ENCODE measurements around the gene DNAH6. TPM values are rescaled to one million over a fixed set of nuclear protein-coding genes. Genes with fewer than 3 reads are reported as not detected.

DNAH6 gene
- total and polyA plus RNA-seq, 2 of the 13 experiments (the other 11 are each of a cell fraction or from before 2014, with no cell fraction given), result 0.01 TPM; not detected in 1

- 0 out of 2 replicates have a peak, but pooled peaks have one; percentile 14 for TF ChIP-seq HNF1A (IDR thresholded peaks at IDR 0.05; ENCODE audit: low read depth)
- no peak for TF ChIP-seq HNF1A (CRISPR knock-in tag; IDR thresholded peaks at IDR 0.05; ENCODE audit: borderline replicate concordance)
- TF ChIP-seq CREB1 (IDR thresholded peaks at IDR 0.05), result no peak
- no peak for TF ChIP-seq CREB1 (CRISPR knock-in tag; IDR thresholded peaks at IDR 0.05)
- TF ChIP-seq ZNF546 (CRISPR knock-in tag; conservative IDR thresholded peaks at IDR 0.05), result no peak
- TF ChIP-seq ATF5 (CRISPR knock-in tag; IDR thresholded peaks at IDR 0.05; ENCODE audit: low read depth), result no peak
- TF ChIP-seq IRF2 (CRISPR knock-in tag; IDR thresholded peaks at IDR 0.05), result no peak
- 0 out of 2 replicates have a peak, but pooled peaks have one; percentile 10 for TF ChIP-seq ARID3A (IDR thresholded peaks at IDR 0.05; ENCODE audit: low read depth, low read length)
- TF ChIP-seq FOXO1 (CRISPR knock-in tag; IDR thresholded peaks at IDR 0.05), result peak; percentile 15; the same call in 1 of the 2 replicates
- 0 out of 2 replicates have a peak, but pooled peaks have one; percentile 19 for TF ChIP-seq MED1 (CRISPR knock-in tag; IDR thresholded peaks at IDR 0.05)
- TF ChIP-seq TFDP2 (CRISPR knock-in tag; IDR thresholded peaks at IDR 0.05), result no peak
- TF ChIP-seq ZFX (CRISPR knock-in tag; IDR thresholded peaks at IDR 0.05; ENCODE audit: low read depth), result peak; percentile 57
- peak; percentile 64 for TF ChIP-seq FOXP4 (CRISPR knock-in tag; IDR thresholded peaks at IDR 0.05)
- TF ChIP-seq THAP7 (CRISPR knock-in tag; IDR thresholded peaks at IDR 0.05), result no peak
- TF ChIP-seq YY1 (IDR thresholded peaks at IDR 0.05; ENCODE audit: insufficient read depth, insufficient replicate concordance, low read depth, low read length), result no peak
- no peak for TF ChIP-seq ZNF282 (IDR thresholded peaks at IDR 0.05; ENCODE audit: partially characterized antibody)
- peak; percentile 84 to 86 for TF ChIP-seq MAFK (conservative IDR thresholded peaks at IDR 0.05 in 1 of 2, IDR thresholded peaks at IDR 0.05 in 1 of 2; ENCODE audit: low read length in 2 of 2)
- TF ChIP-seq MTA3 (CRISPR knock-in tag; IDR thresholded peaks at IDR 0.05), result no peak
- peak; percentile 75; the same call in 1 of the 2 replicates for TF ChIP-seq FOXJ3 (CRISPR knock-in tag; IDR thresholded peaks at IDR 0.05; ENCODE audit: borderline replicate concordance)
Measured at GRCh38 chr2:84487298-84487996, 28.9 kb upstream of the DNAH6 start (continued).
